Testis (tissue), 3 donors: ENCODE results near the gene PRKAG3. TPM values are rescaled to one million over a fixed set of nuclear protein-coding genes. Genes with fewer than 3 reads are reported as not detected.
"Not testable (repeated sequence)": the region's sequence is repeated elsewhere in the genome, so short reads cannot be mapped to it uniquely, and the experiment has no call there.

ENCODE experiments used
- DNase-seq: peaks from one replicate; pipeline ENCODE4 v3.0.0-alpha.2; 2019
- H3K27ac ChIP-seq, 2 donors: fragments of 200-600 bp; sonication (generic); one replicate each; pipeline ENCODE4 v1.5.1; 2019
- H3K27me3 ChIP-seq: fragments of 200-600 bp; sonication (generic); one replicate; pipeline ENCODE4 v1.5.1; 2019
- H3K36me3 ChIP-seq: fragments of 200-600 bp; sonication (generic); one replicate; pipeline ENCODE4 v1.5.1; 2017; ENCODE audit warnings: low read depth; ENCODE audit errors: missing control alignments
- H3K4me1 ChIP-seq: fragments of 200-600 bp; sonication (generic); one replicate; pipeline ENCODE4 v1.5.1; 2019
- H3K4me3 ChIP-seq, 2 donors: fragments of 200-600 bp; sonication (generic); one replicate each; pipeline ENCODE4 v1.5.1; 2017 to 2019
- H3K9me3 ChIP-seq: fragments of 200-600 bp; sonication (generic); one replicate; pipeline ENCODE4 v1.5.1; 2017
- POLR2A ChIP-seq: fragments of 450-650 bp; IDR thresholded peaks from one replicate; pipeline ENCODE4 v1.6.1; 2017; ENCODE audit warnings: antibody characterized with exemption, mild to moderate bottlenecking, moderate library complexity
- WGBS, 2 donors: methylation state at CpG; one replicate each; pipeline ENCODE4 v1.1.5; 2018; 5-methylcytosine and 5-hydroxymethylcytosine counted together
- intact Hi-C: fragments of 100-400 bp; cut with DNase I; formaldehyde crosslinking; loops from one replicate; pipeline ENCODE4 v1.15.1; 2023; ENCODE audit warnings: low total_unique reads
- microRNA-seq, 2 donors: library from miRNA; unstranded; fragments of <30 nt; microRNA quantifications; one replicate each; pipeline ENCODE4, GENCODE V29; 2016; ENCODE audit warnings: borderline number of aligned reads in 2 of 2, borderline replicate concordance in 1 of 2
- polyA plus RNA-seq: library from polyadenylated mRNA; stranded (reverse); fragments of 350-450 nt; fragmentation: Illumina TruSeq; extraction: RNeasy Lipid Tissue Mini Kit (QIAGEN cat#74804); gene quantifications from one replicate; pipeline ENCODE4 v1.2.3, GENCODE V29; 2014; ENCODE audit warnings: low read depth, low replicate concordance; ENCODE audit not compliant: insufficient read depth
- total RNA-seq, 2 donors: library from RNA; depleted of rRNA; stranded (reverse); fragments of >200 nt; gene quantifications; one replicate each; pipeline ENCODE4 v1.2.3, GENCODE V29; 2016
- TF ChIP-seq, protein P1 (sequence below), 3 experiments: fragments of 450-650 bp in 2 of 3; fragments of 200-600 bp in 1 of 3; sonication (generic) in 1 of 3; IDR thresholded peaks; one replicate each; pipeline ENCODE4 v1.5.1; 2016 to 2019; ENCODE audit warnings: antibody characterized with exemption in 3 of 3, mild to moderate bottlenecking in 2 of 3, moderate library complexity in 1 of 3

The PRKAG3 gene
- total and polyA plus RNA-seq, 3 donors from 2014 or later, result 0.25 to 0.40 (median 0.39) TPM

DNA sequence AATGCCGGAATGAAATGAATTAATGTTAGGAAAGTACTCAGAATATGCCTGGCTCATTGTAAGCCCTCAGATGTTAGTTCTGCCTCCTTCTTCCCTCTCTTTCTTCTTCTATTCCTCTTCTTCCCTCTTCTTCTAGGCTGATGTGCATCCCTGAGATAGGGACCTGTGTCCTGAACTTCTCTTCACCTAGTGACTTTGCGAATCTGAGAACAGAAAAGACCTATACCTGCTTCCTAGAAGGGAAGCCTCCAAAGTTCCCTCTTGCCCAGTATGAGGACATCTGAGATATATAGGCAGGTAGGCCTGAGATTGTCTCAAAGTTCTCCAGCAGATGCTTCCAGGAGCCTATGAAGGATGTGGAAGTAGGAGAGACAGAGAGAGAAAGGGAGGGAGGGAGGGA lies 57.7 kb downstream of the PRKAG3 start:
- Histone ChIP-seq H3K27me3 (no peaks in the 10 kb centered on the region), H3K36me3 (no peaks in the 10 kb centered on the region), H3K27ac (no peak overlapping the region), H3K9me3 (no peaks in the 10 kb centered on the region), H3K4me1 (no peaks in the 10 kb centered on the region), H3K4me3 (no peak overlapping the region)
- DNase-seq, result no peak
- TF ChIP-seq, protein P1, sequence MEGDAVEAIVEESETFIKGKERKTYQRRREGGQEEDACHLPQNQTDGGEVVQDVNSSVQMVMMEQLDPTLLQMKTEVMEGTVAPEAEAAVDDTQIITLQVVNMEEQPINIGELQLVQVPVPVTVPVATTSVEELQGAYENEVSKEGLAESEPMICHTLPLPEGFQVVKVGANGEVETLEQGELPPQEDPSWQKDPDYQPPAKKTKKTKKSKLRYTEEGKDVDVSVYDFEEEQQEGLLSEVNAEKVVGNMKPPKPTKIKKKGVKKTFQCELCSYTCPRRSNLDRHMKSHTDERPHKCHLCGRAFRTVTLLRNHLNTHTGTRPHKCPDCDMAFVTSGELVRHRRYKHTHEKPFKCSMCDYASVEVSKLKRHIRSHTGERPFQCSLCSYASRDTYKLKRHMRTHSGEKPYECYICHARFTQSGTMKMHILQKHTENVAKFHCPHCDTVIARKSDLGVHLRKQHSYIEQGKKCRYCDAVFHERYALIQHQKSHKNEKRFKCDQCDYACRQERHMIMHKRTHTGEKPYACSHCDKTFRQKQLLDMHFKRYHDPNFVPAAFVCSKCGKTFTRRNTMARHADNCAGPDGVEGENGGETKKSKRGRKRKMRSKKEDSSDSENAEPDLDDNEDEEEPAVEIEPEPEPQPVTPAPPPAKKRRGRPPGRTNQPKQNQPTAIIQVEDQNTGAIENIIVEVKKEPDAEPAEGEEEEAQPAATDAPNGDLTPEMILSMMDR (IDR thresholded peaks at IDR 0.05), result no peak
- TF ChIP-seq POLR2A, result no peak
- intact Hi-C loops, result no loop called here
- 90 to 95% methylated on average over 2 of the region's 2 CpGs for WGBS, 2 donors

DNA sequence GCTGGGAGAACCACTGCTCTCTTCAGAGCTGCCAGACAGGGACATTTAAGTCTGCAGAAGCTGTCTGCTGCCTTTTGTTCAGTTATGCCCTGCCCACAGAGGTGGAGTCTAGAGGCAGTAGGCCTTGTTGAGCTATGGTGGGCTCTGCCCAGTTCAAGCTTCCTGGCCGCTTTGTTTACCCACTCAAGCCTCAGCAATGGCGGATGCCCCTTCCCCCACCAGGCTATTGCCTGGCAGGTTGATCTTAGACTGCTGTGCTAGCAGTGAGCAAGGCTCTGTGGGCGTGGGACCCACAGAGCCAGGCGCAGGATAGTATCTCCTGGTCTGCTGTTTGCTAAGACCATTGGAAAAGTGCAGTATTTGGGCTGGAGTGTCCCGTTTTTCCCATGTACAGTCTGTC lies 58.8 kb downstream of the PRKAG3 start:
- 90% methylated on average over 5 of the region's 5 CpGs; no CpG with 5 or more reads in 1 of the 2 donors for WGBS, 2 donors
- H3K4me1 ChIP-seq, DNase-seq, intact Hi-C loops, H3K9me3 ChIP-seq, H3K27me3 ChIP-seq, H3K36me3 ChIP-seq, H3K4me3 ChIP-seq, H3K27ac ChIP-seq: not testable (repeated sequence)

Small RNAs within 50 kb of the gene (microRNA-seq; reads per million reads assigned to microRNA genes)
- gene MIR9500, result 0 reads per million in 2 donors

Other genes starting within 250 kb of the PRKAG3 start
- 1 to 10 TPM; 8.2 to 9.0 TPM for gene PLCD4, start 223.9 kb downstream of the PRKAG3 start, total RNA-seq
- 13.9 TPM for gene PLCD4, start 223.9 kb downstream of the PRKAG3 start, polyA plus RNA-seq
- gene ZNF142, start 172.2 kb downstream of the PRKAG3 start, total RNA-seq, result 10 to 100 TPM; 32.7 to 39.3 TPM
- 23.3 TPM for gene ZNF142, start 172.2 kb downstream of the PRKAG3 start, polyA plus RNA-seq
- 10 to 100 TPM; 37.0 to 39.4 TPM for gene BCS1L, start 172.1 kb downstream of the PRKAG3 start, total RNA-seq
- gene BCS1L, start 172.1 kb downstream of the PRKAG3 start, polyA plus RNA-seq, result 22.3 TPM
- gene RNF25, start 159.8 kb downstream of the PRKAG3 start, total RNA-seq, result 10 to 100 TPM; 26.0 to 36.0 TPM
- 57.8 TPM for gene RNF25, start 159.8 kb downstream of the PRKAG3 start, polyA plus RNA-seq
- gene STK36, start 159.7 kb downstream of the PRKAG3 start, total RNA-seq, result 100 to 1,000 TPM; 168 to 186 TPM
- gene STK36, start 159.7 kb downstream of the PRKAG3 start, polyA plus RNA-seq, result 153 TPM
- 10 to 100 TPM; 86.0 to 96.9 TPM for gene TTLL4, start 121.0 kb downstream of the PRKAG3 start, total RNA-seq
- gene TTLL4, start 121.0 kb downstream of the PRKAG3 start, polyA plus RNA-seq, result 141 TPM
- 10 to 100 TPM; 37.2 to 62.8 TPM for gene CYP27A1, start 49.7 kb downstream of the PRKAG3 start, total RNA-seq
- 30.2 TPM for gene CYP27A1, start 49.7 kb downstream of the PRKAG3 start, polyA plus RNA-seq
- gene WNT6, start 28.0 kb upstream of the PRKAG3 start, total RNA-seq, result 10 to 100 TPM in 1 of 2 donors, 1 to 10 TPM in 1; 5.5 to 46.5 TPM
- 2.7 TPM for gene WNT6, start 28.0 kb upstream of the PRKAG3 start, polyA plus RNA-seq
- 1 to 10 TPM; 1.5 to 2.5 TPM for gene WNT10A, start 49.0 kb upstream of the PRKAG3 start, total RNA-seq
- 2.1 TPM for gene WNT10A, start 49.0 kb upstream of the PRKAG3 start, polyA plus RNA-seq
- 1 to 10 TPM; 1.2 to 1.6 TPM for gene CDK5R2, start 127.9 kb upstream of the PRKAG3 start, total RNA-seq
- 0.83 TPM for gene CDK5R2, start 127.9 kb upstream of the PRKAG3 start, polyA plus RNA-seq
- not detected for gene FEV, start 153.4 kb upstream of the PRKAG3 start, total RNA-seq
- gene FEV, start 153.4 kb upstream of the PRKAG3 start, polyA plus RNA-seq, result not detected
- 1 to 10 TPM in 1 of 2 donors, under 1 TPM in 1; 0.56 to 2.9 TPM for gene CRYBA2, start 161.6 kb upstream of the PRKAG3 start, total RNA-seq
- 2.7 TPM for gene CRYBA2, start 161.6 kb upstream of the PRKAG3 start, polyA plus RNA-seq
- 10 to 100 TPM; 15.5 to 23.7 TPM for gene CFAP65, start 209.7 kb upstream of the PRKAG3 start, total RNA-seq
- gene CFAP65, start 209.7 kb upstream of the PRKAG3 start, polyA plus RNA-seq, result 42.9 TPM
- gene IHH, start 229.1 kb upstream of the PRKAG3 start, total RNA-seq, result under 1 TPM; 0.19 to 0.39 TPM
- gene IHH, start 229.1 kb upstream of the PRKAG3 start, polyA plus RNA-seq, result 1.1 TPM